Fibroblast of peridontal ligament (primary cell): ENCODE measurements around the gene CSMD2.
A peak's percentile ranks its signal among the peaks of the same experiment; 100 is the strongest.

ENCODE experiments used
- DNase-seq: peaks from one replicate; pipeline ENCODE4 v3.0.0-alpha.2; 2010; ENCODE audit errors: extremely low read depth

CSMD2 gene

DNA sequence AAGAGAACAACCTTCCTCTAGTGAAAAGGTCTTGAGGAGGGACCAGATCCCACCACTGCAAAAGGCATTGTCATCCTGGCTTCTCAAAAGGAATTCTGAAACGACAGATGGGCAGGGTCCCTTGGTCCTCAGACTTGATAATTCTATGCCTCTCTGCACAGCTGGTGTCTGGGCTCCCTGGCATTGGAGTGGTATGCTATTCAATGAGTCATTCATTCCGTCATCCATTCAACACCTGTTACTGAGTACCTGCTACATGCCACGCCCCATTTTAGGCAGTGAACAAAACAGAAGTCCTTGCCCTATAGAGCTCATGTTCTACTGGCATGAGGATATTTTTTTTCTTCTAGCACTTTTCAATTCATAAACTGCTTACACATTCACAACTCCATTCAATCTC lies 347.0 kb downstream of the CSMD2 start:
- no peak for DNase-seq

- DNase-seq = no peak
Observed at GRCh38 chr1:33815061-33815460, 350.0 kb downstream of the CSMD2 start.

DNA sequence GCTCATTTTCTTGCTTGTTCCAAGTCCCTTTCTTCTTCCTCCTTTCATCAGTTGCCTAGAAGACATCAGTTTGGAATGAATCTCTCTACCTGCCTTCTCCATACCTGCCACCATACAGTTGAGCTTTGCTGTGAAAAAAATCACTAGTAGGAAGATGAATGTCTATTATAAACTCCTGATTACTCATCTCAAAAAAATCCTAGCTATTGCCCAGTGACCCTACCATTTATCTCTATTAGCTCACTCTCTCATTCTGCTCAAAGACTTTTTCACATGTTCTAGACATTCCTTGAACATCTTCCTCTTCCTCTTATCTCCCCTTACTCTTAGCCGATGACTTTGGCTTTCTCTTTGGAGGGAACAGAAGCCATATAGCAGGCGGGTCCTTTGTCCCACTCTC lies 350.9 kb downstream of the CSMD2 start:
- no peak for DNase-seq

DNA sequence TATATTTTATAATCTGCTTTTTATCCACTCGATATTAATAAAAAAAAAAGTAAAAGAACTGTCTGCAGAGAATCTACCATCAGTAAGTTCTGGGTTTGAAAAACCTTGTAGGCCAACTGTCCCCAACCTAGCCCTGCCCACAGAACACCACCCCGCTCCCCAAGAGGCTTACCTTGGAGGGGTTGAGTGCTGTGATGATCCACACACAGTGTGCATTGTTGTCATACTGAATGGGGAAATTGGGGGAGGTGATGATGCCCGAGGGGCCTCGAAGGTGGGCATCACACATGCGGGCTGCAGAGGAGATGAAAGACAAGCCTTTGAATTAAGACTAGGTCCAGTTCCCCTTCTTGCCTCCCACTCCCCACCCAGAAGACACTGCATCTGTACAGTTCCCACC lies 354.5 kb downstream of the CSMD2 start:
- DNase-seq = no peak

DNA sequence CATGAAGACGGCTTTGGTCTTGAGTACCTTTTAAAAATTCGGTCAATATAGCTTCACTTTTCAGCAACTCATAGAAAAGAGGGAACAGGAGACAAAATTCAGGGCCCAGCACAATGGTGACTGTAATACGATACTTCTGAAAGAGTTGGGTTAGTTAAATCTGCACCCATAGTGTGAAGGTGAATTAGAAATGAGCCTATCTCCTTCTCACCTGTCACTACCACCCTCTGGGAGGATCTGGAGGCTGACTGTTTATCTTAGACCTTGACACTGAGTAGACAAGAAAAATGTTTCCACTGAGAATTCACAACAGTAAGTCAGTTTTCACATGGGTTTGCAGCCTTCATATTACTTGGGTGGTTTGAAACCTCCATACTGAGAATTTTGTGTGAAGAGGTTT lies 359.0 kb downstream of the CSMD2 start:
- DNase-seq = no peak

DNA sequence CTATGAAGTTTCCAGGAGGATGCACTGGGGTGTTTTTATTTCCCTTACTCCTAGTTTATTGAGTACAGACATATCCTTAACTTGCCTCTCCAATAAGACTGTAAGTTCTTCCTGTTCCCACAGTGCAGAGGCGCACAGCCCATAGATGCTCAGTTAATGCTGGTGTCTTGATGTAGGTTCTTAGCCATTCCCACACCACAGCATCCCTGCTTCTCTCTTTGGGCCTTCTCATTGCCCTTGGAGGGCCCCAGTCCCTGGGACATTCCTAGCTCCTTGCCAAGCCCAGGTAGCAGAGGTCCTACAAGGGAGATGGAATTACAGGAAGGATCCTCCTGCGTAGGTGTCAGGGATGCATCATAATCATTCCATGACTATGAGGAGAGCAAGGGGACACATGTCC lies 362.8 kb downstream of the CSMD2 start:
- no peak for DNase-seq

DNA sequence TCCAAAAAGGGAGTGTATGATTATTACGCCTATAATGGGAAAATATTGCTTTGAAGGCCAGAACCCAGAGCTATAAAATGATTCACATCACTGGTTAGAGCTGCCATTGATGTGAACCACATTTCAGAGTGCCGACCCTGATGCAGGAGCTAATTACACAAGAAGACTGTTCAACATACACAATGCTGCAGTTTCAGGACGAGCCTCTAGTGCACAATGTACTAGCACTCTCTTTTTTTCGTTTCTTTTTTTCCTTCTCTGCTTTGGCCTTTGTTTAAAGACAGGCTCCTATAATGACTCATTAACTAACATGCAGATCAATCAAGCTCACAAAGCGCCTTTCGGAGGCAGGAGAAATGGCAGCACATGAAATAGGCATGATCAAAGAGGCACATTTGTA lies 367.2 kb downstream of the CSMD2 start:
- DNase-seq = no peak

DNA sequence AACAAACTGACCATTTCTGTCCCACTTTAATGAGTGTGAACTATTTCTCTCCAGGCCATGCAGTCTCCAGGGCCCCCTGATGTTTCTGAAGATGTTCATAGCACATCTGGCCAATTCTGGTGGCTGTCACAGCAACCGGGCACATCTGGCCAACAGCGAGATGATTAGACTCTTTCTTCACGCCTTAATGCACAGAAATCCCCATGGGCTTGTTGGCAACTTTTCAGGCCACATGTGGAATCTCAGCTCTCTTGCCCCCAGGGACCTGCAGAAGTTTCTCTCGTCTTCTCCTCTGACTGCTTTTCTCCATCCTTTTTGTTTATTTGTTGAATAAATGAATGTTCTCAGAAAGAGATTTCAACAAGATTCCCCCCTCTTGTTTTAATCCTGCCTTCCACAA lies 372.4 kb downstream of the CSMD2 start:
- DNase-seq = no peak

GRCh38 chr1:33792216-33792615 lies 372.8 kb downstream of the CSMD2 start:
- DNase-seq = no peak

DNA sequence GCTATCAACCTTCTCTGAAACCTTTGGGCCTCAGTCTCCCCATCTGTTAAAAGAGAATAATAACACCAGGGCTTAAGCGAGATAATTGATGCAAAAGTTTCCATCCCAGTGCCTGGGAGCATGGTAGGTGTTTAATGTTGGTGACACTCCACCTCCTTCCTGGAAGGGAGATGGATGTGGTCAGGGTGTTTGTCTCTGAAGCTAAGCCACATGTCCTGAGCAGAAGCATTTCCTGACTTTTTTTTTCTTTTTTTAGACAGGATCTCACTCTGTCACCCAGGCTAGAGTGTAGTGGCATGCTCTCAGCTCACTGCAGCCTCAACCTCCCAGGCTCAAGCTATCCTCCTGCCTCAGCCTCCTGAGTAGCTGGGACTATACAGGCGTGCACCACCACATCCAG lies 373.8 kb downstream of the CSMD2 start:
- no peak for DNase-seq

DNA sequence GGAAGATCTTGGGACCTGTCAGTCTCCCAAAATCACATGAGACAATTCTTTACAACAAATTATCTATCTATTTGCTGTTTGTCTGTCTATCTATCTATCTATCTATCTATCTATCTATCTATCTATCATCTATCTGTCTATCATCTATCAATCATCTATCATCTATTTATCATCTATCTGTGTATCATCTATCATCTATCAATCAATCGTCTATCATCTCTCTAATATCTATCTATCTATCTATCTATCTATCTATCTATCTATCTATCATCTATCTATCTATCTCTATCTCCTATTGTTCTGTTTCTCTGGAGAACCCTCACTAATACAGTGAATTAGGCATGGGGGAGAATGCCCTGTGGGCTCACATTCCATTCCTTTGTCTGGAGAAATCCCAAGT lies 374.5 kb downstream of the CSMD2 start:
- no peak for DNase-seq

GRCh38 chr1:33784876-33785275 lies 380.2 kb downstream of the CSMD2 start:
- no peak for DNase-seq

DNA sequence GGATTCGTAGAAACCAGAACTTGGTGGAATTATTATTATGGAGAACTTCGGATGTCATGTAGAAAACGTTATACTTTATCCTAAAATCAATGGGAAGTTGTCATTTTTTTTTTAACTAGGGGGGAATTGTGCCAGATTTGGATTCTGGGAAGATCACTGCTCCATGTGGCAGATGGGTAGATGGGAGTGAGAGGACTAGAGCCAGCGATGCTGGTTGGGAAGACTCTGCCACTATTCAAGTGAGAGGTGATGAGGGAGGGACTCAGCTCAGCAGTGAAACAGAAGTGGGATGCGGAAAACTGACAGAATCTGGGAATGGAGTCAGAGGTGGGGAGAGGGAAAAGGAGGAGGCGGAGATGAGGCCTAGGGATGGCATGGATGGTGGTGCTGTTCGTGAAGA lies 382.3 kb downstream of the CSMD2 start:
- DNase-seq = no peak

GRCh38 chr1:33781652-33782051 lies 383.4 kb downstream of the CSMD2 start:
- DNase-seq = no peak

GRCh38 chr1:33777337-33777736 lies 387.7 kb downstream of the CSMD2 start:
- no peak for DNase-seq

DNA sequence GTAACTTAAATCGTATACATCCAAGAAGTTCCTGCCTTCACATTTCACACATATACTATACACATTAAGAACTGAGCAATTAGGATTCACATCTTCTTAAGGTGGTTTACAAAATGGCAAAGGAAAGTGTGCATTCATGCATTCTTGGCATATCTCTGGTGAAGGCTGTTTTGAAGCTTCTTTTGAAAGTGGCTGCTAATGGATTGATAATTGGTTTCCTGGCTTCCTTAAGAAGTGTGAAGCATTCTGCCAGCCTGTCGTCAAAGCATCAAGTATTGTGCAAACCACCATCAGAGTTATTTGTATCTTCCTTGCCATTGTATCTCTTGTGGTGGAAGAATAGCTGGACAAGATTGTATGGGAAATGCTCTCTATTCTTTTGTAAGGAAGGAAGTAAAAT lies 396.2 kb downstream of the CSMD2 start:
- no peak for DNase-seq

GRCh38 chr1:33768106-33768505 lies 396.9 kb downstream of the CSMD2 start:
- DNase-seq = no peak

DNA sequence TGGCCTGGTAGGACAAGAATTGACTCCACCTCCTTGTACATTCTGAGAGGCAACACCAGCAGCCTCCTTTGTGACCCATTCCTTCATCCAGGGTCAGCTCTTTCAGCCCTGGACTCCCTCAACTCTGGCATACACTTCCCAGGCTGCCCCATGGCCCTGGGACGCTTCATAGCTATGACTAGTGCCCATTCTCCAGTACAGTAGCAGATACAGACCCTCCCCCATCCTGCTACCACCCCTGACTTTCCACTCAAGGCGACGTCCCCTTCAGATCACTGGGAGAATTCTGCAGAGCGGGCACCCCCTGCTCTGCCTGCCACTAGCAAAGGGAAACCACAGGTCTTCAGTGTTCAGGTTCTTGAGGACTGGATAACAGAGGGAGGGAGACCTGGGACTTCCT lies 400.9 kb downstream of the CSMD2 start:
- no peak for DNase-seq

GRCh38 chr1:33763406-33763805 lies 401.6 kb downstream of the CSMD2 start:
- no peak for DNase-seq

DNA sequence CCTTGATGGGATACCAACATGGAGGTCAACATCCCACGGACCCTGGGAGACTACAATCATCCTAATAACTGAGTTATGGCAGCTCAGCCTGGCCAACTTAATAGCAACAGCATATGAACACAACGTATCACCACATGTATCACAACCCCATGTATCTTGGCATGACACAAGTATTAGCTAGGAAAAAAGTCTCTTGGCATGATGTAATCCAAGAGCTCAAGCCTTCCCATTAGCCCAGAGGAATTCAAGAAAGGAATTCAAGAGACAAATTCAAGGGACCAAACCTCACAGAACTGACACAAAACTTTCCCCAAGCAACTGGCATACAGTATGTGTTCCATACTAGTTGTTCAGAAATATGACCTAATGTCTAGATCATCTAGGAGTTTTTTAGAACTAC lies 402.1 kb downstream of the CSMD2 start:
- no peak for DNase-seq

DNA sequence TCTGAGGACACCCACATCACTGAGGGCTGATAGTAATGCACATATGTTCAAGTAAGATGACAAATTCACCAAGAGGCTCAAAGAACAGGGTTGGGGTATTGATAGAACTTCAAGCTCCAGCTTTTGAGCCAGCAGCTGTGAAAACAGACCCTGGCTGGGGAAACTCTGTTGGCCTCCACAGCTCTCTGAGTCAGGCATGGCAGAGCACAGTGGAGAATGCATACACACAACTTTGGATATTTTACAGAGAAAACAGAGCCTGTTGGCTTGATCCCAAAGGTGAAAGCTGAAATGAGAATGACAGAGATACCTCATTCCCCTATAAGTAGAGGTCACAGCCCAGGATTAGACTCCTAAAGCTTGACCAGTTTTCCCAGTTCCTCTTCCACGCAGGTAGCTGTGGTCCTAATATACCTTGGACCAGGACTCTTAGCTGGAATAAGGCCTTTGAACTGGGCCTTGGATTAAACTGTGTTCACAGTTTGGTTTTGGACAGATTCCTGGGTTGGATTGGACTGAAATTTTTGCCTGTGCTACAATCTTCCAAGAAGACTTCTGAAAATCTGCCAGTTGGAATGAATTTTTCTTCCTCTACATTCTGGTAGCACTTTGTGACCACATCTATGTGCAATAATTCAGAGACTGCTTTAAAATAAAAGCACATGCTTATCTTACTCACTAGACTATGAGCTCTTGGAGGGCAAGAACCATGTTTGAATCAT lies 402.8 kb downstream of the CSMD2 start:
- peak; percentile 1 for DNase-seq

DNA sequence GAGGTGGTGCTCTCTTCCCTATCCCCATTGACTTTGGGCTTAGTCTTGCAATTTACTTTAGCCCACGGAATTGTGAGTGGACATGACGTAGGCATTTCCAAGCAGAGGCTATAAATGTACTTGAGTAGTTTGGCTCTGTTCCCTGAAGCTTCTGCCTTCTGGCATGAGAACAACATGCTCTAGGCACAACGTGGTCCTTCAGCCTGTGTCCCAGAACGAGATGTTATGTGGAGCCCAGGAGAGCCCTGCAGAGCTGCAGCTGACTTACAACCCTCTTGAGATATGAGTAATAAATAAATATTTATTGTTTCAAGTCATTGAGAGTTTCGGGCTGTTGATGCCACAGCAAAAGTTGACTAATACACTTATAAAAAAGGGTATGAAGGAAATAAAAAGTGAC lies 406.3 kb downstream of the CSMD2 start:
- no peak for DNase-seq

- DNase-seq = no peak
Observed at GRCh38 chr1:33753087-33753856, 411.8 kb downstream of the CSMD2 start.

DNA sequence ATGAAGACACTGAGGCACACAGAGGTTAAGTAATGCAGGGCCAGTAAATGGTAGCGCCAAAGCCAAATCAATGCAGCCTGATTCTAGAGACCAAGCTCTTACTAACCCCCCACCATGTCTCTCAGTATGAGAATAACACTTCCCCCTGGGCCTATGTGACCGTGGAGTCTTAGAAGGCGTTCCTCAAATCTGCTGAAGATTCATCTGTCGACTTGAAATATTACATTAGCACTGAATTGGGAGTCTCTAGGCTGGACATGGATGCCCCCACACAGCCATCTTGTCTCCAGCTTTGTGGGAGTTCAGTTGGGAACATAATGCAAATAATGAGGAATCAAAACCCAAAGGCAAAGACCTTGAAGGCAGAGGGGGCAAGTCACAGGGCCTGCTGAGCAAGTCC lies 419.1 kb downstream of the CSMD2 start:
- no peak for DNase-seq
